Measurements from ENCODE around the gene PLXNA2. TPM values are rescaled to one million over a fixed set of nuclear protein-coding genes. Genes with fewer than 3 reads are reported as not detected.

Gene PLXNA2
- total and polyA plus RNA-seq, 2 of the 8 experiments (the other 6 are each of a cell fraction or from before 2014, with no cell fraction given), result 0.33 to 1.5 TPM

DNA sequence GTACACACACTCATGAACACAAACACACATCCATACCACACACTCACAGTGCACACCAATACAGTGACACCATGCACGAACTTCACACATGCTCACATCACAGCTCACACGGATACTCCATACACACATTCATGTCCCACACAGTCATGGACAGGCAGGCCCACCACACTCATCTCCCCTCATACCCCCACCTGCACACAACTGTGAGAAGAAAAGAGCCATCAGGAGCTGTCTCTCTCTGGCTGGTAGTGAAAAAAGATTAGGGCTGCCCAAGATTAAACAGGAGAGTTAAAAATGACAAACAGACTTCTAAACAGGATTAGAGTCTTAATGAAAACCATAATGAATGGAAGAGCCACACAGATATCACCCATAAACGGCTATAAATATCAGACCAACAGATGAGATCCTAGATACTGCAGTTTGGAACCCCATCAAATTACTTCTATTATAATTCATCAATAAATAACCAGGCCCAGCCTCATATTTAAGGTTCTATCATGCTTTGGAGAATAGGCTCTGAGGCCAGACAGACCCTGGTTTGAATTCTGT, 122.3 kb downstream of the PLXNA2 start:
- H3K23me2 ChIP-seq (ENCODE audit: low read depth, low read length), result no peaks in the 10 kb centered on the region; the same call in 1 of the 2 replicates
- H3K18ac ChIP-seq (ENCODE audit: extremely low read depth, low read length), result no peak overlapping the region
- H3K79me2 ChIP-seq (ENCODE audit: control insufficient read depth in 1 of 2, insufficient read depth in 2 of 2, low read length in 2 of 2), result no peaks in the 10 kb centered on the region
- no peak overlapping the region for H2AFZ ChIP-seq (ENCODE audit: low read length)
- no peak for DNase-seq (ENCODE audit: low read depth in 1 of 2, low spot score in 2 of 2)
- H3K4me2 ChIP-seq (ENCODE audit: insufficient read depth in 1 of 2, low read depth in 2 of 2, low read length in 2 of 2), result no peak overlapping the region
- no peak overlapping the region for H4K8ac ChIP-seq (ENCODE audit: extremely low read depth, insufficient read depth, low read length)
- H2BK120ac ChIP-seq (replicated peaks; ENCODE audit: low read depth, low read length), result peak overlapping the region; percentile 22
- H3K4me1 ChIP-seq (replicated peaks in 1 of 4; ENCODE audit: control insufficient read depth in 3 of 4, insufficient read depth in 4 of 4, low read length in 3 of 4), result peaks cover 0 to 4% (median 2%) of the 10 kb centered on the region in 4 experiments; a peak in 3 of 7 replicates
- peak overlapping the region; percentile 34 for H4K91ac ChIP-seq (replicated peaks; ENCODE audit: insufficient read length, low read length)
- no peak overlapping the region for H3K27ac ChIP-seq (ENCODE audit: low read depth, low read length)
- no peak overlapping the region for H2BK5ac ChIP-seq (ENCODE audit: low read depth, low read length)
- H3K23ac ChIP-seq (ENCODE audit: insufficient read length), result no peak overlapping the region
- peak overlapping the region; percentile 23; the same call in 1 of the 2 replicates for H2BK12ac ChIP-seq (ENCODE audit: low read depth, low read length)
- no peak overlapping the region for H3K56ac ChIP-seq (replicated peaks; ENCODE audit: insufficient read length, low read depth, low read length)
- ChIA-PET POLR2A (ENCODE audit: partially characterized antibody) (no interaction called here), CTCF (ENCODE audit: partially characterized antibody) (interaction anchor here (0.8 to 4.7 kb wide), 4 partner anchors 10 to 123 kb away, joined by 3 to 30 read pairs (median 6); no protein-coding TSS in a partner anchor)
- WGBS, 2 experiments (ENCODE audit: extremely low coverage in 1 of 2, insufficient coverage in 1 of 2, insufficient read length in 1 of 2, insufficient replicate concordance in 2 of 2, low coverage in 1 of 2, low lambda C conversion rate in 2 of 2, missing lambda C conversion rate in 1 of 2), result 95% methylated on average over 3 of the region's 3 CpGs; no CpG with 5 or more reads in 1 of the 2 experiments
- H2BK20ac ChIP-seq (ENCODE audit: low read length), result no peak overlapping the region
- H4K20me1 ChIP-seq (replicated peaks in 1 of 2; ENCODE audit: control insufficient read depth in 1 of 2, insufficient read depth in 2 of 2, low read length in 2 of 2), result no peaks in the 10 kb centered on the region
- H3K36me3 ChIP-seq (ENCODE audit: control insufficient read depth in 2 of 4, insufficient read depth in 4 of 4, low read length in 3 of 4), result no peaks in the 10 kb centered on the region
- H4K5ac ChIP-seq (ENCODE audit: insufficient read length, low read depth, low read length), result no peak overlapping the region
- H3K4me3 ChIP-seq (ENCODE audit: extremely low read depth in 1 of 4, insufficient read depth in 2 of 4, low read depth in 3 of 4, low read length in 4 of 4), result no peak overlapping the region
- no peak overlapping the region for H3K14ac ChIP-seq (ENCODE audit: insufficient read length)
- no peak for FAIRE-seq
- H3K9me3 ChIP-seq (ENCODE audit: insufficient read depth in 2 of 2, low read depth in 1 of 2, low read length in 1 of 2), result no peaks in the 10 kb centered on the region
- no peaks in the 10 kb centered on the region for H3K79me1 ChIP-seq (ENCODE audit: low read depth, low read length)
- H3K4ac ChIP-seq (replicated peaks; ENCODE audit: insufficient read length, low read depth, low read length), result peak overlapping the region; percentile 65
- 0 out of 2 replicates have a peak overlapping the region, but pooled peaks have one; percentile 72 for H2BK15ac ChIP-seq (ENCODE audit: low read length)
- no peak overlapping the region; a peak in 1 of 7 replicates for H3K9ac ChIP-seq (replicated peaks in 1 of 4; ENCODE audit: extremely low read depth in 1 of 4, low read depth in 3 of 4, low read length in 3 of 4)
- H3K27me3 ChIP-seq (replicated peaks in 1 of 4; ENCODE audit: control insufficient read depth in 3 of 4, extremely low read depth in 1 of 4, insufficient read depth in 3 of 4, low read length in 3 of 4), result 0 out of 7 replicates have a peak, but pooled peaks cover 0 to 3% (median 0%) of the 10 kb centered on the region in 4 experiments
- H2AK5ac ChIP-seq (ENCODE audit: low read depth, low read length), result peak overlapping the region; percentile 95; the same call in 1 of the 2 replicates
- TF ChIP-seq CBX8 (IDR thresholded peaks at IDR 0.05; ENCODE audit: borderline replicate concordance, low read depth, low read length) (no peak), RFX5 (IDR thresholded peaks at IDR 0.05; ENCODE audit: borderline replicate concordance, low read depth, low read length) (no peak), PHF8 (conservative IDR thresholded peaks at IDR 0.05; ENCODE audit: low read depth, low read length) (no peak), EP300 (IDR thresholded peaks at IDR 0.05; ENCODE audit: borderline replicate concordance in 1 of 2, low read depth in 2 of 2, low read length in 2 of 2) (no peak), NRF1 (IDR thresholded peaks at IDR 0.05; ENCODE audit: low read depth, low read length) (no peak), SIRT6 (IDR thresholded peaks at IDR 0.05; ENCODE audit: low read length) (no peak), CHD1 (IDR thresholded peaks at IDR 0.05; ENCODE audit: low read depth, low read length) (no peak)
- TF ChIP-seq, protein P1, sequence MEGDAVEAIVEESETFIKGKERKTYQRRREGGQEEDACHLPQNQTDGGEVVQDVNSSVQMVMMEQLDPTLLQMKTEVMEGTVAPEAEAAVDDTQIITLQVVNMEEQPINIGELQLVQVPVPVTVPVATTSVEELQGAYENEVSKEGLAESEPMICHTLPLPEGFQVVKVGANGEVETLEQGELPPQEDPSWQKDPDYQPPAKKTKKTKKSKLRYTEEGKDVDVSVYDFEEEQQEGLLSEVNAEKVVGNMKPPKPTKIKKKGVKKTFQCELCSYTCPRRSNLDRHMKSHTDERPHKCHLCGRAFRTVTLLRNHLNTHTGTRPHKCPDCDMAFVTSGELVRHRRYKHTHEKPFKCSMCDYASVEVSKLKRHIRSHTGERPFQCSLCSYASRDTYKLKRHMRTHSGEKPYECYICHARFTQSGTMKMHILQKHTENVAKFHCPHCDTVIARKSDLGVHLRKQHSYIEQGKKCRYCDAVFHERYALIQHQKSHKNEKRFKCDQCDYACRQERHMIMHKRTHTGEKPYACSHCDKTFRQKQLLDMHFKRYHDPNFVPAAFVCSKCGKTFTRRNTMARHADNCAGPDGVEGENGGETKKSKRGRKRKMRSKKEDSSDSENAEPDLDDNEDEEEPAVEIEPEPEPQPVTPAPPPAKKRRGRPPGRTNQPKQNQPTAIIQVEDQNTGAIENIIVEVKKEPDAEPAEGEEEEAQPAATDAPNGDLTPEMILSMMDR (IDR thresholded peaks at IDR 0.05; ENCODE audit: control extremely low read depth in 1 of 3, insufficient read depth in 1 of 3, low read depth in 1 of 3, low read length in 3 of 3), result no peak
- TF ChIP-seq, protein P2, sequence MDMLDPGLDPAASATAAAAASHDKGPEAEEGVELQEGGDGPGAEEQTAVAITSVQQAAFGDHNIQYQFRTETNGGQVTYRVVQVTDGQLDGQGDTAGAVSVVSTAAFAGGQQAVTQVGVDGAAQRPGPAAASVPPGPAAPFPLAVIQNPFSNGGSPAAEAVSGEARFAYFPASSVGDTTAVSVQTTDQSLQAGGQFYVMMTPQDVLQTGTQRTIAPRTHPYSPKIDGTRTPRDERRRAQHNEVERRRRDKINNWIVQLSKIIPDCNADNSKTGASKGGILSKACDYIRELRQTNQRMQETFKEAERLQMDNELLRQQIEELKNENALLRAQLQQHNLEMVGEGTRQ (IDR thresholded peaks at IDR 0.05; ENCODE audit: low read length), result no peak
